SIG-M5 (cell line): Measurements from ENCODE around the gene DNMT3L.
"Not testable (repeated sequence)": the region's sequence is repeated elsewhere in the genome, so short reads cannot be mapped to it uniquely, and the experiment has no call there.

Experiments used
- DNase-seq: peaks from one replicate; lab custom pipeline; 2025; lab: John Stamatoyannopoulos, UW

The DNMT3L gene

GRCh38 chr21:44197156-44197516, 64.6 kb downstream of the DNMT3L start:
- DNase-seq = not testable (repeated sequence)
